UCSD-AML1 (cell line): ENCODE measurements around the gene ARHGEF40.
"Not testable (repeated sequence)": the region's sequence is repeated elsewhere in the genome, so short reads cannot be mapped to it uniquely, and the experiment has no call there.

Source experiments
- DNase-seq: peaks from one replicate; lab custom pipeline; 2025; ENCODE audit not compliant: unreplicated experiment; lab: John Stamatoyannopoulos, UW

The ARHGEF40 gene

GRCh38 chr14:21039585-21040369 is 30.3 kb upstream of the ARHGEF40 start:
- DNase-seq = peak; percentile 25

GRCh38 chr14:21040370-21040925 is 29.7 kb upstream of the ARHGEF40 start:
- DNase-seq = no peak

GRCh38 chr14:21040941-21041340 is 29.2 kb upstream of the ARHGEF40 start:
- DNase-seq = not testable (repeated sequence)

GRCh38 chr14:21041676-21042433 is 28.2 kb upstream of the ARHGEF40 start, which contains the start of gene RNASE7:
Gene RNASE7 (plus strand): TSS chr14:21042362. CDS start chr14:21042993, 631 bp downstream.
- no peak for DNase-seq

GRCh38 chr14:21042918-21043317 is 27.2 kb upstream of the ARHGEF40 start:
- DNase-seq = no peak

GRCh38 chr14:21043387-21043973 is 26.6 kb upstream of the ARHGEF40 start:
- DNase-seq = no peak

- DNase-seq = peak; percentile 83
Observed at GRCh38 chr14:21043974-21044618, 26.0 kb upstream of the ARHGEF40 start.

GRCh38 chr14:21047378-21047781 is 22.7 kb upstream of the ARHGEF40 start:
- no peak for DNase-seq

GRCh38 chr14:21048638-21049037 is 21.5 kb upstream of the ARHGEF40 start:
- no peak for DNase-seq

- DNase-seq = no peak
Observed at GRCh38 chr14:21049271-21049673, 20.8 kb upstream of the ARHGEF40 start.

- DNase-seq = no peak
Observed at GRCh38 chr14:21050597-21050996, 19.5 kb upstream of the ARHGEF40 start.

GRCh38 chr14:21053184-21054122 is 16.7 kb upstream of the ARHGEF40 start:
- DNase-seq = no peak

GRCh38 chr14:21054123-21054767 is 15.9 kb upstream of the ARHGEF40 start:
- DNase-seq = no peak

GRCh38 chr14:21054768-21055145 is 15.3 kb upstream of the ARHGEF40 start:
- no peak for DNase-seq

GRCh38 chr14:21055432-21056117 is 14.5 kb upstream of the ARHGEF40 start:
- DNase-seq = no peak

- peak; percentile 17 for DNase-seq
Observed at GRCh38 chr14:21056520-21057163, 13.5 kb upstream of the ARHGEF40 start.

GRCh38 chr14:21057803-21058675 is 12.1 kb upstream of the ARHGEF40 start, which contains the start of gene RNASE8:
Gene RNASE8 (plus strand): TSS chr14:21057822. CDS start chr14:21057893, 71 bp downstream.
- peak; percentile 39 for DNase-seq
